Thyroid gland (tissue), 4 donors: ENCODE results near the gene BLM. TPM values are rescaled to one million over a fixed set of nuclear protein-coding genes. Genes with fewer than 3 reads are reported as not detected.

Experiments
- DNase-seq, 2 donors: peaks; one replicate each; pipeline ENCODE4 v3.0.0-alpha.2; 2019
- H3K27ac ChIP-seq, 3 donors: fragments of 200-600 bp; sonication (generic); 1 replicate in 2 of 3; 2 replicates in 1 of 3; pipeline ENCODE4 v1.5.1; 2016 to 2019; ENCODE audit warnings: mild to moderate bottlenecking in 1 of 3, moderate library complexity in 1 of 3
- H3K27me3 ChIP-seq: fragments of 200-600 bp; sonication (generic); one replicate; pipeline ENCODE4 v1.5.1; 2019
- H3K36me3 ChIP-seq, 2 donors: fragments of 200-600 bp; sonication (generic); one replicate each; pipeline ENCODE4 v1.5.1; 2016 to 2019
- H3K4me1 ChIP-seq, 2 donors: fragments of 200-600 bp; sonication (generic); one replicate each; pipeline ENCODE4 v1.5.1; 2017 to 2019
- H3K4me3 ChIP-seq, 3 donors: fragments of 200-600 bp; sonication (generic); replicated peaks in 1 of 3; 1 replicate in 2 of 3; 2 replicates in 1 of 3; pipeline ENCODE4 v1.5.1; 2016; ENCODE audit warnings: mild to moderate bottlenecking in 1 of 3
- H3K9me3 ChIP-seq: fragments of 200-600 bp; sonication (generic); one replicate; pipeline ENCODE4 v1.5.1; 2017
- POLR2A ChIP-seq, 2 donors: fragments of 450-650 bp; IDR thresholded peaks; one replicate each; pipeline ENCODE4 v1.6.1; 2017; ENCODE audit warnings: antibody characterized with exemption in 2 of 2, mild to moderate bottlenecking in 2 of 2, moderate library complexity in 1 of 2
- WGBS, 2 donors: methylation state at CpG; one replicate each; pipeline ENCODE4 v1.1.5; 2017; 5-methylcytosine and 5-hydroxymethylcytosine counted together
- intact Hi-C: fragments of 100-400 bp; cut with DNase I; formaldehyde crosslinking; loops from one replicate; pipeline ENCODE4 v1.15.1; 2023
- total RNA-seq, 4 donors: library from RNA; depleted of rRNA; stranded (reverse); fragments of >200 nt; gene quantifications; one replicate each; pipeline ENCODE4 v1.2.3, GENCODE V29; 2016
- TF ChIP-seq, protein P1 (sequence below), 6 experiments: fragments of 200-600 bp in 3 of 6; fragments of 450-650 bp in 3 of 6; sonication (generic) in 3 of 6; IDR thresholded peaks; one replicate each; pipeline ENCODE4 v1.5.1; 2016 to 2019; ENCODE audit warnings: antibody characterized with exemption in 6 of 6, mild to moderate bottlenecking in 2 of 6, inconsistent platforms in 1 of 6, moderate library complexity in 1 of 6

The BLM gene
- total RNA-seq, 4 donors from 2014 or later = 0.67 to 1.3 (median 1.2) TPM

DNA sequence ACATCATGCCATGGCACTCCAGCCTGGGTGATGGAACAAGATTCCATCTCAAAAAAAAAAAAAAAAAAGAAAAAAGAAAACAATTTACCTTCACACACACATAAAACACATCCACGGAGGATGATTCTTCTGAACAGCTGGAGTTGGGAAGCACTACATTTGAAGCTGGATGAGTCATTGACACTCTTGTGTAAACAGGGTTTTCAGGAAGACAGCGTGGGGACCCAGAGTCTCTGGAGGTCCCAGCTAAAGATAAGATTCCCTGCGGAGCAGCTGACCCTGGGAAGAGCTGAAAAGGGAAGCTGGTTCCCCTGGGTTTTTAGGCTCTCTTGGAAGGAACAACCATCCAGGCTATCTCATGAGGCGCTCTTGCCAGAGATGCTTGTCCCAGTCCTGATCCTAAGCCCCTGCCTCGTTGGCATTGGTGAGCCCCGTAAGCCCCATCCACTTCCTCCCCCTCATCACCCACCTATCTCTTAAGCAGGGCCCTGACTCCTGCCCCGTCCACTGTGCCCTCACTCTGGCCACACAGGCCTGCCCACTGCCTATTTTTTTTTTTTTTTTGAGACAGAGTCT is 119.2 kb downstream of the BLM start:
- H3K27me3 ChIP-seq = no peaks in the 10 kb centered on the region
- no peak overlapping the region for H3K4me3 ChIP-seq
- no peak for DNase-seq
- TF ChIP-seq, protein P1, sequence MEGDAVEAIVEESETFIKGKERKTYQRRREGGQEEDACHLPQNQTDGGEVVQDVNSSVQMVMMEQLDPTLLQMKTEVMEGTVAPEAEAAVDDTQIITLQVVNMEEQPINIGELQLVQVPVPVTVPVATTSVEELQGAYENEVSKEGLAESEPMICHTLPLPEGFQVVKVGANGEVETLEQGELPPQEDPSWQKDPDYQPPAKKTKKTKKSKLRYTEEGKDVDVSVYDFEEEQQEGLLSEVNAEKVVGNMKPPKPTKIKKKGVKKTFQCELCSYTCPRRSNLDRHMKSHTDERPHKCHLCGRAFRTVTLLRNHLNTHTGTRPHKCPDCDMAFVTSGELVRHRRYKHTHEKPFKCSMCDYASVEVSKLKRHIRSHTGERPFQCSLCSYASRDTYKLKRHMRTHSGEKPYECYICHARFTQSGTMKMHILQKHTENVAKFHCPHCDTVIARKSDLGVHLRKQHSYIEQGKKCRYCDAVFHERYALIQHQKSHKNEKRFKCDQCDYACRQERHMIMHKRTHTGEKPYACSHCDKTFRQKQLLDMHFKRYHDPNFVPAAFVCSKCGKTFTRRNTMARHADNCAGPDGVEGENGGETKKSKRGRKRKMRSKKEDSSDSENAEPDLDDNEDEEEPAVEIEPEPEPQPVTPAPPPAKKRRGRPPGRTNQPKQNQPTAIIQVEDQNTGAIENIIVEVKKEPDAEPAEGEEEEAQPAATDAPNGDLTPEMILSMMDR (IDR thresholded peaks at IDR 0.05) = no peak
- no peak for TF ChIP-seq POLR2A (IDR thresholded peaks at IDR 0.05)
- no peak overlapping the region for H3K27ac ChIP-seq
- H3K36me3 ChIP-seq = no peaks in the 10 kb centered on the region
- WGBS, 2 donors = 65 to 88% methylated on average over 7 of the region's 7 CpGs
- no peaks in the 10 kb centered on the region for H3K9me3 ChIP-seq
- intact Hi-C loops = no loop called here
- H3K4me1 ChIP-seq = peaks cover 20 to 23% of the 10 kb centered on the region in 2 donors

DNA sequence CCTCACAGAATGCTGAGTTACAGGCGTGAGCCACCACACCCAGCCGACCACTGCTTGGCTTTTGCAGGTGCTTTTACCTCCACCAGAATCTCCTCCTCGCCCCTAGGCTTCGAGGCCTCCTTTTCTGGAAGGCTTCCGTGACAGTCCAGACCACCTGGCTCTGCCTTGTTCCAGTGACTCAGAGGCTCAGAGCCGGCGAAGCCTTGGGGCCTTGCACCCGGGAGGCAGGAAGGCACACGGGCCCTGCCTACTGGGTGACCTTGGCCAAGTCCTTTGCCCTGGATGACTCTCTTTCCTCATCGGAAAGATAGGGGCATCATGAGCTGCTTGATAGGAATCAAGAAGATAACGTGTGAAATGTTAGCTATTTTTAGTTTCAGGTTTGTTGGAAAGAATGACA is 119.9 kb downstream of the BLM start:
- no peaks in the 10 kb centered on the region for H3K36me3 ChIP-seq
- no peak overlapping the region for H3K27ac ChIP-seq
- no peak for TF ChIP-seq POLR2A (IDR thresholded peaks at IDR 0.05)
- TF ChIP-seq, protein P1 (IDR thresholded peaks at IDR 0.05) = no peak
- H3K4me3 ChIP-seq = no peak overlapping the region
- H3K27me3 ChIP-seq = no peaks in the 10 kb centered on the region
- WGBS, 2 donors = 87 to 91% methylated on average over 11 of the region's 11 CpGs
- H3K4me1 ChIP-seq = peaks cover 20 to 30% of the 10 kb centered on the region in 2 donors
- intact Hi-C loops = no loop called here
- H3K9me3 ChIP-seq = no peaks in the 10 kb centered on the region
- DNase-seq = no peak

- H3K27me3 ChIP-seq = no peaks in the 10 kb centered on the region
- TF ChIP-seq, protein P1 (IDR thresholded peaks at IDR 0.05) = no peak
- no peak for TF ChIP-seq POLR2A (IDR thresholded peaks at IDR 0.05)
- H3K4me1 ChIP-seq = peaks cover 20 to 30% of the 10 kb centered on the region in 2 donors
- 86 to 87% methylated on average over 5 to 6 of the region's 15 CpGs for WGBS, 2 donors
- H3K36me3 ChIP-seq = no peaks in the 10 kb centered on the region
- H3K9me3 ChIP-seq = no peaks in the 10 kb centered on the region
- DNase-seq = no peak
- H3K4me3 ChIP-seq = no peak overlapping the region
- H3K27ac ChIP-seq = no peak overlapping the region
- intact Hi-C loops = no loop called here
Measured at GRCh38 chr15:90838139-90838538, 121.0 kb downstream of the BLM start.

DNA sequence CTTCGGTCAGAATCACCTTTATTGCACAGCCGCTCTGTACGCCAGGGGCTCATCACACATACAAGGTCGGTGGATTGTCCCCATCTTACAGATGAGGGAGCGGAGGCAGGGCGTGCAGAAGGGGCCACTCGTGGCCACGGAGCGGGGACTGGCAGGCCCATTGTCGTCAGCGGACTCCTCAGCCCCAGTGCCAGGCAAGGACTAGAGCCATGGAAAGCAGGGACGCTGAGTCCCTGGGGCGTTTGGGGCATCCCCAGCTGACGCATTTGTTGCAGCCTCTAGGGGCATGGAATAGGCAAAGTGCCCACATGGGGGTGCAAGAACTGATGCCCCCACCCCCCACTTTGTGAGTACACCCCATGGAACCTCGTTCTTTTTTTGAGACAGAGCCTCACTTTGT is 121.4 kb downstream of the BLM start:
- no peak overlapping the region for H3K4me3 ChIP-seq
- H3K36me3 ChIP-seq = no peaks in the 10 kb centered on the region
- 89 to 90% methylated on average over 13 to 15 of the region's 15 CpGs for WGBS, 2 donors
- TF ChIP-seq, protein P1 (IDR thresholded peaks at IDR 0.05) = no peak
- no peak for TF ChIP-seq POLR2A (IDR thresholded peaks at IDR 0.05)
- H3K9me3 ChIP-seq = no peaks in the 10 kb centered on the region
- H3K4me1 ChIP-seq = peaks cover 20 to 30% of the 10 kb centered on the region in 2 donors
- no peak overlapping the region for H3K27ac ChIP-seq
- no peak for DNase-seq
- intact Hi-C loops = no loop called here
- no peaks in the 10 kb centered on the region for H3K27me3 ChIP-seq

GRCh38 chr15:90839187-90840071 is 122.3 kb downstream of the BLM start:
- Histone ChIP-seq H3K4me1 (peaks cover 20 to 30% of the 10 kb centered on the region in 2 donors), H3K27me3 (no peaks in the 10 kb centered on the region), H3K4me3 (no peak overlapping the region), H3K27ac (peak overlapping the region; percentile 84 to 86 (median 86)), H3K9me3 (no peaks in the 10 kb centered on the region), H3K36me3 (no peaks in the 10 kb centered on the region)
- intact Hi-C loops = no loop called here
- DNase-seq = peak; percentile 89 to 91
- WGBS, 2 donors = 31 to 39% methylated on average over 19 of the region's 19 CpGs
- TF ChIP-seq POLR2A (IDR thresholded peaks at IDR 0.05) = peak in 1 of 2 donors; percentile 47
- TF ChIP-seq, protein P1 (IDR thresholded peaks at IDR 0.05) = no peak
